ENCODE data around the gene CASZ1.

Gene CASZ1

GRCh38 chr1:10681296-10682107 is 114.9 kb downstream of the CASZ1 start:
- H3K9me3 Mint-ChIP-seq: no peaks in the 10 kb centered on the region

DNA sequence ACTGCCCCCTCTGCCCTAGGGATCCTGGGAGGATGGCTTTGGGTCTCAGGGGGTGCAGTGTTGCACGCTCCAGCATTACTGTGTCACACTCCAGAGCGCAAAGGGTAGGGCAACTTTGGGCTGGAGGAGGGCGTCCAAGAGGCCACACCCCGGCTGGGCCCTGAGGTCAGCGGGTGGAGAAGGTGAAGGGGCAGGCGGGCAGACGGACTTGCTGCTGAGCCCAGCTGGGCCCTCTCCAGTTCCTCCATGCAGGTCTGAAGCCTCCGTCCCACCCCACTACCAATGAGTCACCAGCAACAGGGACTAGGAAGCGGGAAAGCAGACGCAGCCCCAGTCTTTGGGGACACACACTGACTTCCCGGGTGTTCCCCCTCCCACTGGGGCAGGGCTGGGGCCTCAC is 116.0 kb downstream of the CASZ1 start:
- ATAC-seq (replicated peaks; ENCODE audit: extremely low read depth, poor library complexity, severe bottlenecking) (no peak), DNase-seq (ENCODE audit: low spot score in 2 of 2) (no peak)
- H3K36me3 Mint-ChIP-seq (ENCODE audit: insufficient read depth): peaks cover 25% of the 10 kb centered on the region
- no peak overlapping the region for H3K4me3 Mint-ChIP-seq
- H3K9me3 Mint-ChIP-seq: no peaks in the 10 kb centered on the region
- peaks cover 50% of the 10 kb centered on the region for H3K4me1 Mint-ChIP-seq
- H3K27me3 Mint-ChIP-seq: no peaks in the 10 kb centered on the region
- no peak overlapping the region for H3K27ac Mint-ChIP-seq (ENCODE audit: low read depth)

More at GRCh38 chr1:10681296-10682107, 114.9 kb downstream of the CASZ1 start:
- Mint-ChIP-seq H3K4me3 (no peak overlapping the region), H3K36me3 (ENCODE audit: insufficient read depth) (peaks cover 26% of the 10 kb centered on the region), H3K4me1 (peaks cover 48% of the 10 kb centered on the region), H3K27me3 (no peaks in the 10 kb centered on the region), H3K27ac (ENCODE audit: low read depth) (no peak overlapping the region)
- no peak for ATAC-seq (replicated peaks; ENCODE audit: extremely low read depth, poor library complexity, severe bottlenecking)
- DNase-seq (ENCODE audit: low spot score in 2 of 2): no peak

GRCh38 chr1:10679496-10680220 is 116.8 kb downstream of the CASZ1 start:
- Mint-ChIP-seq H3K4me1 (peaks cover 50% of the 10 kb centered on the region), H3K9me3 (no peaks in the 10 kb centered on the region), H3K27ac (ENCODE audit: low read depth) (peak overlapping the region; percentile 91), H3K36me3 (ENCODE audit: insufficient read depth) (peaks cover 27% of the 10 kb centered on the region), H3K4me3 (no peak overlapping the region), H3K27me3 (no peaks in the 10 kb centered on the region)
- DNase-seq (ENCODE audit: low spot score in 2 of 2) (no peak), ATAC-seq (replicated peaks; ENCODE audit: extremely low read depth, poor library complexity, severe bottlenecking) (no peak)

DNA sequence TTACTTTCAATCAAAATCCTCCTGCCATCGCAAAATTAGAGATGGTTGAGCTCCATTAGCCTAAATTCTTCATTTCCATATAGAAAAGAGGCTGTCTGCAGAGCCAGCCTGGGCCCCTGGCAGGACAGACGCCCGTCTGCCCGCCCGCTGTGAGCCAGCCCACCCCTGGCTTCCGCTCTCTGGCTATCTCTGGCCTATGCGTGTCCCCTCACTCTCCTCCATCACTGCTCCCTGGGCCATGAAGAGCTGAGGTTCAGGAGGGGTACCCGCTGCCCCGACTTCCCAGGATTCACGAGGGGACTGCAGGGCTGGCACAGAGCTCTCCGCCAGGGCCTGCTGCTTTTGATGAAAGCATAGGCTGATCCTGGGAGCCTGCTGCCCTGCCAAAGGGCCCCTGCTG is 117.6 kb downstream of the CASZ1 start:
- H3K9me3 Mint-ChIP-seq: no peaks in the 10 kb centered on the region
- H3K36me3 Mint-ChIP-seq (ENCODE audit: insufficient read depth): peaks cover 30% of the 10 kb centered on the region
- ATAC-seq (replicated peaks; ENCODE audit: extremely low read depth, poor library complexity, severe bottlenecking): no peak
- peak overlapping the region; percentile 19 for H3K27ac Mint-ChIP-seq (ENCODE audit: low read depth)
- H3K4me3 Mint-ChIP-seq: no peak overlapping the region
- no peak for DNase-seq (ENCODE audit: low spot score in 2 of 2)
- peaks cover 50% of the 10 kb centered on the region for H3K4me1 Mint-ChIP-seq
- no peaks in the 10 kb centered on the region for H3K27me3 Mint-ChIP-seq

GRCh38 chr1:10678402-10678801 is 118.0 kb downstream of the CASZ1 start:
- no peak overlapping the region for H3K4me3 Mint-ChIP-seq
- no peaks in the 10 kb centered on the region for H3K9me3 Mint-ChIP-seq
- H3K27ac Mint-ChIP-seq (ENCODE audit: low read depth): peak overlapping the region; percentile 19
- no peaks in the 10 kb centered on the region for H3K27me3 Mint-ChIP-seq
- H3K36me3 Mint-ChIP-seq (ENCODE audit: insufficient read depth): peaks cover 29% of the 10 kb centered on the region
- DNase-seq (ENCODE audit: low spot score in 2 of 2): no peak
- no peak for ATAC-seq (replicated peaks; ENCODE audit: extremely low read depth, poor library complexity, severe bottlenecking)
- H3K4me1 Mint-ChIP-seq: peaks cover 47% of the 10 kb centered on the region

DNA sequence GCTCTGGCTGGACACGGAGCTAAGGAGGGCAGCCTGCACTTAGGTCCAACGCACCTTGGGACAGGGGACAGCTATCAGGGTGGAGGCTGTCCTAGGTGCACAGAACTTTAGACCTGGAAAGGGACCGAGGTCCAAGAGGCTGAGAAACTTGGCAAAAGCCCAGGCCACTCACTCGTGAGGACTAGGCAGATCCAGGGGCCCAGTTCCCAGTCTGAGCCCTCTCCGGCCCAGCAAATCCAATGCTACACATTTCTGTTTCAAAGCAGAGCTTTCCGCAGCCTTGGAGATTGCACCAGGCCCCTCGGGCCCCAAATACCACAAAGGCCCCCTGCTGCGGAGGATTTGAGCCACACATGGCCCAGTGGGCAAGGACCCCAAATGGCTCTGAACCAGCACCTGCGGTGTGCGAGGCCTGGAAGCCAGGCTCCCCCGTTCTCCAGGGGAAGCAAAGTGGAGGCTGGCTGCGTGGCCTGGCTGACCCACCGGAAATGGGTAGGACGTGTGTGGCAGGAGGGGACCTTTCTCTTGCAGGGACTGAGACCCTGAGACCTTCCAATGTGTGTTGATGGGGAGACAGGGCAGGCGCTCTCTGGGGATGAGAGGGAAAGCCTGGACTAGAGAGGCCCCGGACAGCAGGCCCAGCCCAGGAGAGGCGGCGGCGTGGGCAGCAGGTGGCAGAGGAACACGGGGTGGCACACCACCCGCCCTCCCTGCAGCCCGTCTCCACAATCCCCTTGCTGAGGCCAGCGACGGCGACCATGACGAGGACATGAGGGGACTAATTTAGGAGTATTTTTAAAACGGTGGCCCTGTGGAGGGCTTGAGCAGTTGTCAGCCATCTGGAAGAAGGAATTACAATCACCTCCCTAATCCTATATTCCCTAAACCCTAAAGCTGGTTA is 118.7 kb downstream of the CASZ1 start:
- peaks cover 43% of the 10 kb centered on the region for H3K4me1 Mint-ChIP-seq
- peaks cover 28% of the 10 kb centered on the region for H3K36me3 Mint-ChIP-seq (ENCODE audit: insufficient read depth)
- ATAC-seq (replicated peaks; ENCODE audit: extremely low read depth, poor library complexity, severe bottlenecking) (no peak), DNase-seq (ENCODE audit: low spot score in 2 of 2) (no peak)
- H3K27ac Mint-ChIP-seq (ENCODE audit: low read depth): peak overlapping the region; percentile 93
- no peaks in the 10 kb centered on the region for H3K27me3 Mint-ChIP-seq
- H3K4me3 Mint-ChIP-seq: no peak overlapping the region
- H3K9me3 Mint-ChIP-seq: no peaks in the 10 kb centered on the region

DNA sequence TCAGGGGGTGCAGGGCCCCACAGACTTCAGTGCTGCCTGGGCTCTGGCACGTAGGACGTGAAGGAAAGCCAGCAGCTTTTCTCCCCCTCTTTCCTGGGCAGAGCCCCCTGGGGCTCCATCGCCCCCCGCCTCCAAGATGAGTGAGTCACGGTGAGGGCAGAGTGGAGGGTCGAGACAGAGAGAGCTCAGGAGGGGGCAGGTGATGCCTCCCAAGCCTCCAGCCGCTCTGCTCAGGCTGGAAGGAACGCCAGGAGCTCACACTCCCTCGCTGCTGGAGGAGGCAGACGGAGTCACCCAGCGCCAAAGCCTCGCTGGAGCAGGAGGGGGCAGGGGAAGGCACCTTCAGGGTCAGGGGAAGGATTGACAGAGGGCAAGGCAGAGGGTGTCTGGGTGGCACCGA is 119.5 kb downstream of the CASZ1 start:
- H3K27me3 Mint-ChIP-seq: no peaks in the 10 kb centered on the region
- H3K27ac Mint-ChIP-seq (ENCODE audit: low read depth): peak overlapping the region; percentile 93
- DNase-seq (ENCODE audit: low spot score in 2 of 2) (no peak), ATAC-seq (replicated peaks; ENCODE audit: extremely low read depth, poor library complexity, severe bottlenecking) (no peak)
- peaks cover 26% of the 10 kb centered on the region for H3K36me3 Mint-ChIP-seq (ENCODE audit: insufficient read depth)
- H3K4me1 Mint-ChIP-seq: peaks cover 39% of the 10 kb centered on the region
- H3K9me3 Mint-ChIP-seq: no peaks in the 10 kb centered on the region
- no peak overlapping the region for H3K4me3 Mint-ChIP-seq

- DNase-seq (ENCODE audit: low spot score in 2 of 2): no peak
- no peaks in the 10 kb centered on the region for H3K27me3 Mint-ChIP-seq
- H3K4me1 Mint-ChIP-seq: peaks cover 28% of the 10 kb centered on the region
These were observed 120.6 kb downstream of the CASZ1 start for GRCh38 chr1:10675813-10676212.

DNA sequence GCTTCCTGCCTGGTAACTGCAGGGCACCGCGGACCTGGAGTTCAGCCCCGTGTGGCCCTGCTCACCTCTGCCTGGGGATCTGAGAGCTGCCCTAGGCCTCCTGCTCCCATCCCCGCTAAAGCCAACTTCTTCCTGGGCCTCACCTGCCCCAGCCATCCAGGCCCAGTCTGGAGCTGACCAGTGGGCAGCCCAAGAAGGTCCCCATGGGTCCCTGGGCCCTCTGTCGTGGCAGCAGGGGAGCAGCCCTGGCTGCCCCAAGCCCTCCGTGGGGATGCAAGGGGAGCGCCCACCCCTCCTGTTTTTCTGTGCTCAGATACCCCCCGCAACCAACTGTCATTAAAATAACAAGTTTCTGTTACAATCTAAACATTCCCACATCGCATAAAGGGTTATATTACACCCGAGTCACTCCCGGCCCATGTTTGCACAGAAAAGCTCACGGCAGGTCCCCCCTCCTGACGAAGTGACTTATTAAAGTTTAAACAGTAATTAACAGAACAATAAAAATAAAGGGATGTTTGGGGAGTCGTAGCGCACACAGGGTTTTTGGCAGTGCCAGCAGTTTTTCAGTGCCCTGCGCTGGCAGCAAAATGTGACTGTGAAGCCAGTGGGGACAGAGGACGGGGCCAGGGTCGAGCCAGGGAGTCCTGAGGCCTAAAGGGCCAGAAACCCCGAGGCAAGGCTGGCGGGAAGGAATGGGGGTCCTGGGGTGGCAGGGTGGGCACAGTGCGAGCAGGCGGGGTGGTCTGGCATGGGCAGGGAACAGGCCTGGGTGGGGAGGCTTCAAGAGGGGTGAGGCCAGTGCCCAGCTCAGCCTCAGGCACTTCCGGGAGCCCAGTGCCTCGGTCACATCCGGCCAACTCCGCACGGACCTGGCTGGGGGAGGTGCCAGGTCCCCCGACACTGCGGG is 121.5 kb downstream of the CASZ1 start:
- DNase-seq (ENCODE audit: low spot score in 2 of 2) (no peak), ATAC-seq (replicated peaks; ENCODE audit: extremely low read depth, poor library complexity, severe bottlenecking) (no peak)
- Mint-ChIP-seq H3K36me3 (ENCODE audit: insufficient read depth) (peaks cover 30% of the 10 kb centered on the region), H3K27me3 (no peaks in the 10 kb centered on the region), H3K4me3 (no peak overlapping the region), H3K9me3 (no peaks in the 10 kb centered on the region), H3K27ac (ENCODE audit: low read depth) (no peak overlapping the region), H3K4me1 (peaks cover 27% of the 10 kb centered on the region)

More at GRCh38 chr1:10675813-10676212, 120.6 kb downstream of the CASZ1 start:
- Mint-ChIP-seq H3K9me3 (no peaks in the 10 kb centered on the region), H3K4me3 (no peak overlapping the region), H3K27ac (ENCODE audit: low read depth) (peak overlapping the region; percentile 93), H3K36me3 (ENCODE audit: insufficient read depth) (peaks cover 25% of the 10 kb centered on the region)
- ATAC-seq (replicated peaks; ENCODE audit: extremely low read depth, poor library complexity, severe bottlenecking): no peak

DNA sequence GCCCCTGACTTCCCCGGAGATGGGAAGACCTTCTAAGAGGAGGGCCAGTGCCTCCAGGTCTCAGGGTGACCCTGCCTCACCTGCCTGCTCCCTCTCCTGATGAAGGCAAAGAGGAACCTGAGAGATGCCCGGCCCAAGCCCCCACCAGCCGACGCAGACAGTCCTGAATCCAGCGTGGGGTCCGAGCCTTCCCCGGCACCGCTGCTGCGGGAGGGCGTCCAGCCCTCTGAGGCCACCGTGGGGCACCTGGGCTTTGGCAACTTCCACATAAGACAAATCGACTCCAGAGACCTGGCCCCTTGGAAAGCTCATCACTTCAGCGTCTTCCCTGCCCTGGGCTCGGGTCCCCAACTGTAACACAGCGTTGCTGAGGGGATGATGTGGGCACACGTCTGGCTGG is 122.2 kb downstream of the CASZ1 start:
- Mint-ChIP-seq H3K4me3 (no peak overlapping the region), H3K36me3 (ENCODE audit: insufficient read depth) (peaks cover 30% of the 10 kb centered on the region), H3K27ac (ENCODE audit: low read depth) (no peak overlapping the region), H3K4me1 (peaks cover 20% of the 10 kb centered on the region), H3K9me3 (no peaks in the 10 kb centered on the region), H3K27me3 (no peaks in the 10 kb centered on the region)
- ATAC-seq (replicated peaks; ENCODE audit: extremely low read depth, poor library complexity, severe bottlenecking) (no peak), DNase-seq (ENCODE audit: low spot score in 2 of 2) (no peak)

DNA sequence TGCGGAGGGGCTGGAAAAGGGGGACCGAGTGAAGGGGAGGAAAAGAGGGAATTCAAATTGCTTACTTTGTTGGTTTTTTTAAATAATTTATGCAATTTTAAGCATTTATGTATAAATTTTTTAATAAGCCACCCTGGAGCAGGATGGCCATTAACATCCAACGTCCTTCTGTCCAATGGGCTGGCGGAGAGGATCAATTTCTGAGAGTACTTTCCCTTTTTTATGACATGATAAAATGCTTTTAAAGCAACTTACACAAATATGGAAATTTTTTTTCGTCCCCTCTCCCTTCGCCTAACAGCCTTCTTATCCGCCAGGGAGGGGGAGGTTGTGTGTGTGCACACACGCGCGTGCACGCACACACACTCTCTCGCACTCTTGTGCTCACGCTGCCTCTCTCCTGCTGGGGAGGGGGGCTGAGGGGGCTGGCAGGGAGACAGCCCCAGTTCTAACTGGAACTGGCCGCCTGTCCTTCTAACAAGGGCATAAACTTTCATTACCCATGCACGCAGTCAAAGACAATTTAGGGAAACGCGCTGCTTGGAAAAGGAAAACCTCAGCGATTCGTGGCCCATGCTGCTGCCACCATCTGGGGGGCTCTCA is 123.2 kb downstream of the CASZ1 start:
- no peaks in the 10 kb centered on the region for H3K27me3 Mint-ChIP-seq
- no peaks in the 10 kb centered on the region for H3K9me3 Mint-ChIP-seq
- peaks cover 26% of the 10 kb centered on the region for H3K36me3 Mint-ChIP-seq (ENCODE audit: insufficient read depth)
- no peak overlapping the region for H3K4me3 Mint-ChIP-seq
- ATAC-seq (replicated peaks; ENCODE audit: extremely low read depth, poor library complexity, severe bottlenecking) (no peak), DNase-seq (ENCODE audit: low spot score in 2 of 2) (no peak)
- peaks cover 20% of the 10 kb centered on the region for H3K4me1 Mint-ChIP-seq
- H3K27ac Mint-ChIP-seq (ENCODE audit: low read depth): no peak overlapping the region
